Ishikawa (cell line): ENCODE data around the gene USP22.

Experiments
- CEBPB ChIP-seq: IDR thresholded peaks from 2 replicates; pipeline ENCODE4 v1.6.1; 2012
- CREB1 ChIP-seq: IDR thresholded peaks from 2 replicates; pipeline ENCODE4 v1.6.1; 2012; ENCODE audit warnings: low read depth
- EGR1 ChIP-seq: IDR thresholded peaks from 2 replicates; pipeline ENCODE4 v1.6.1; 2012
- EP300 ChIP-seq: IDR thresholded peaks from 2 replicates; pipeline ENCODE4 v1.6.1; 2012; ENCODE audit warnings: borderline replicate concordance
- FOXM1 ChIP-seq: IDR thresholded peaks from 2 replicates; pipeline ENCODE4 v1.6.1; 2012; ENCODE audit warnings: low read depth, borderline replicate concordance
- MAX ChIP-seq: IDR thresholded peaks from 2 replicates; pipeline ENCODE4 v1.6.1; 2012
- NFIC ChIP-seq: IDR thresholded peaks from 2 replicates; pipeline ENCODE4 v1.6.1; 2012
- RAD21 ChIP-seq: IDR thresholded peaks from 2 replicates; pipeline ENCODE4 v1.6.1; 2012; ENCODE audit warnings: low read depth
- REST ChIP-seq: IDR thresholded peaks from 2 replicates; pipeline ENCODE4 v1.6.1; 2012; ENCODE audit warnings: low read depth, mild to moderate bottlenecking
- USF1 ChIP-seq: IDR thresholded peaks from 2 replicates; pipeline ENCODE4 v1.6.1; 2012
- YY1 ChIP-seq: IDR thresholded peaks from 2 replicates; pipeline ENCODE4 v1.6.1; 2012; ENCODE audit warnings: low read depth
- ZBTB7A ChIP-seq: IDR thresholded peaks from 2 replicates; pipeline ENCODE4 v1.6.1; 2012; ENCODE audit warnings: low read depth

GRCh38 chr17:21089145-21089544, 46.3 kb upstream of the USP22 start:
- TF ChIP-seq MAX (no peak), CEBPB (no peak), EP300 (no peak), FOXM1 (no peak), RAD21 (no peak), REST (no peak), YY1 (no peak), EGR1 (no peak), ZBTB7A (no peak), NFIC (no peak), USF1 (no peak), CREB1 (no peak)
